NCI-H345 treated with DMSO at 0.1 percent for 48 hours (cell line): ENCODE results near the gene KLHL22.
A peak's percentile ranks its signal among the peaks of the same experiment; 100 is the strongest.
"Not testable (repeated sequence)": the region's sequence is repeated elsewhere in the genome, so short reads cannot be mapped to it uniquely, and the experiment has no call there.

Experiments used
- DNase-seq: peaks from one replicate; lab custom pipeline; 2025; ENCODE audit not compliant: unreplicated experiment; lab: John Stamatoyannopoulos, UW

The KLHL22 gene

GRCh38 chr22:20494978-20495860 is at the start of gene KLHL22:
TSS of gene KLHL22 (minus strand) at chr22:20495795. CDS start at chr22:20489211, 6,584 bp downstream.
- DNase-seq: no peak

GRCh38 chr22:20545318-20545634 is 49.7 kb upstream of the KLHL22 start:
- DNase-seq: not testable (repeated sequence)

- no peak for DNase-seq
These were observed 47.1 kb upstream of the KLHL22 start for GRCh38 chr22:20542736-20543135.

GRCh38 chr22:20542055-20542454 is 46.5 kb upstream of the KLHL22 start:
- DNase-seq: no peak

GRCh38 chr22:20538875-20539274 is 43.3 kb upstream of the KLHL22 start:
- not testable (repeated sequence) for DNase-seq

DNA sequence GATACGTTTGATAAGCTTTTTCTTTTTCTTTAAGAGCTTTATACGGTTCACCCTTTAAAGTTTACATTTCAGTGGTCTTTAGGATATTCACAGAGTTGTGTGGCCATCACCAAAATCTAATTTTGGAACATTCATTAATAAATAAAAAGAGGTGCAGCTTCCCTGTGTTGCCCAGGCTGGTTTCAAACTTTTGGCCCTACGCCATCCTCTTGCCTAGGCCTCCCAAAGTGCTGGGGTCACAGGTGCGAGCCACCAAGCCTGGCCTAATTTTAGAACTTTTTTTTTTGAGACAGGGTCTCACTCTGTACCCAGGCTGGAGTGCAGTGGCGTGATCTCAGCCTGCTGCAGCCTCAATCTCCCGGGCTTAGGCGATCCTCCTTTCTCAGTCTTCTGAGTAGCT is 42.4 kb upstream of the KLHL22 start:
- DNase-seq: no peak

DNA sequence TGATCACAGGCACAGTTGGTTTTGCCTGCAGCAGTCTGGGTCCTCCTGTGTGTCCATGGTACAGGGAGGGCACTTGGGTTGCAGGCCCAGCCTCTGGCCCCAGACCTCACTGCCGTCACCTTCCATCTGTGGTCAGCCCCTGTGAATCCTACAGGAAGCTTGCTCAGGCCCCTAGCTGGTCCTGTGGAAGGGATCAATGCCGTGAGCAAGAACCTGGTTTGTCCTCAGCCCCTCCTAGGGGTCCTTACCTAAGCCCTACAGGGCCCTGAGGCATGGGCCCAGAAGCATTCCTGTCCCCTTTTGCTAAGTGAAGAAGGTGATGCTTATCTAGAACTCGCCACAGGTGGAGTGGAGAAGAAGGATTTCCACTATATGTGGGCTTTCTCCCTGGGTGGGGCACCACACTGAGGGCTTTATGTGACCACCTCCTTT is 41.7 kb upstream of the KLHL22 start:
- DNase-seq: no peak

DNA sequence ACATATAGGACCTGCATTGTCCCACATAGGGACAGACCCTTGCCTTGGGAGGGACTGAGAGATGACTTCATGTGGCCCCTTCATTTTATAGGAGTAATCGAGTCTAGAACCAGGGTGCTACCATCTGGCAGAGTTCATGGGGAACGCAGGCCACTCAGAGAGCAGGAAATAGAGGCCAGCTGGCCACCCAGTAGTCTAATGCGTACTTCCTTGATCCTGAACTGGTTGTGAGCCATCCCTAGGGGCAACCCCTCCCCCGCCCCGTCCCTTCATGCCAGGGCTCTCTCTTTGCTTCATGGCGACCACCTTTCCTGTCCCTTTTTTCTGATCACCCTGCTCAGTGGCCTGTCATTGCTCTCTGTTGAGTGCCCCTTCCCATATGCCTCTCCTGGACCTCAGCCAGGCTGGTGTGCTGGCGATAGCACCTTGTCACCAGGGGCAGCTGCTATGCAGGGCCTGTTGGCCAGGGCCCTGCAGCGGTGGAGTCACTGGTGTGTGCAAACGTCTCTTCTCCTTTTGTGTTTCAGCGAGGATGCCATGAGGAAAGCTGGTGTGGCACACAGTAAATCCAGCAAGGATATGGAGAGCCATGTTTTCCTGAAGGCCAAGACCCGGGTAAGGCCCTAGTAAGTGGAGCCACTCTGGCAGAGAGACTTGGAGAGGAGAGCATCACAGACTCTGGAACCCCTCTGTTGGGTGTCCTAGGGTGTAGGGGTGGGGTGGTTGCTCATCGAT is 41.2 kb upstream of the KLHL22 start:
- no peak for DNase-seq

DNA sequence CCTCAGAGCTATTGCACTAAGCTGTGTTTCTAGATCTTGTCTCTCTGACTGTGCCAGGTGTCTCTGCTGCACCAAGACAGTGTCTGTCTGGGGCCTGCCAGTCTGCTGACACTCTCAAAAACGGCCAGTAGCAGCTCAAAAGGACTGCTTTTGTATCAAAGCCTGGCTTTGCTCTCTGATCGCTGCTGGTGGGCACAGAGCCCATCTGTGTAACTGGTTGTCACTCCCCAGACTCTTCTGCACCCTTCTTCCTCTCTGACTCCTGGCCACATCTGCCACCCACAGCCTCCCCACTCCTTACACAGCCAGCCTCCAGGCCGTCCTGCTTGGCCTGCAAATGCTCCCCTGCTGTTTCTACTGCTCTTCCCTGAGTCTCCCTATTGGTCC is 38.3 kb upstream of the KLHL22 start:
- DNase-seq: no peak

DNA sequence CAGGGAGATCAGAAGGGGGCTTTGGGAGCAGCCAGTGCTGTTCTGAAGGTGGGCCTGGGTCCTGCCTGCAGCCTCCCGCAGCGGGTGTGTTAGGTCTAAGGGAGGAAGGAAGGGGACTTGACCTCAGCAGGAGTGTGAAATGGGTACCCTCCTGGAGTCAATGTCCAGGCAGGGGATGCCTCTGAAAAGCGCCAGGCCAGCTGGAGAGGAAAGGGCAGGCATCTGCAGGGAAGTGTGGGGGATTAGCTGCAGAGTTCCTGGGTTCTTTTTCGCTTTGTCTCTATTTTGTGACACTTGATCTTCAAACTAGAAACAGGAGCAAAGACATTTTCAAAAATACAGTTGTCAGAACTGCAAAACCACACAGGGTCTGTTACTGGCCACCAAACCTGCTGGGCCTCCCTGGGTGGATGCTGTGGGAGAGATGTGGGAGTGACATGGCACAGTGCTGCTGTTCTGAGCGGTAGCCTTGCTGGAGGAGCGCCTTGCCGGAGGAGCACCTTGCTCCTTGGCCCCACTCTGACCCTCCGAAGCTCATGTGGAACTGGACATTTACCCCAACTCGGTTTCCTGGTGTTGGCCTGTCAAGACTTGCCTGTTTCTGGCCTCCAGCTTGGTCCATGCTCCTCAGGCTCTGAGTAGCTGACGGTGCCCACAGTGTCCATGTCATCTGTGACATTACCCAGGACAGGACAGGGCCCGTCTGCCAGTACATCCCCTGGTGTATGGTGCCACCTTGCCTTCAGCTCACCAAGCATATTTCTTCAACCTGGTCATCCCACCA is 37.7 kb upstream of the KLHL22 start:
- no peak for DNase-seq

- no peak for DNase-seq
These were observed 36.8 kb upstream of the KLHL22 start for GRCh38 chr22:20532256-20532993.

DNA sequence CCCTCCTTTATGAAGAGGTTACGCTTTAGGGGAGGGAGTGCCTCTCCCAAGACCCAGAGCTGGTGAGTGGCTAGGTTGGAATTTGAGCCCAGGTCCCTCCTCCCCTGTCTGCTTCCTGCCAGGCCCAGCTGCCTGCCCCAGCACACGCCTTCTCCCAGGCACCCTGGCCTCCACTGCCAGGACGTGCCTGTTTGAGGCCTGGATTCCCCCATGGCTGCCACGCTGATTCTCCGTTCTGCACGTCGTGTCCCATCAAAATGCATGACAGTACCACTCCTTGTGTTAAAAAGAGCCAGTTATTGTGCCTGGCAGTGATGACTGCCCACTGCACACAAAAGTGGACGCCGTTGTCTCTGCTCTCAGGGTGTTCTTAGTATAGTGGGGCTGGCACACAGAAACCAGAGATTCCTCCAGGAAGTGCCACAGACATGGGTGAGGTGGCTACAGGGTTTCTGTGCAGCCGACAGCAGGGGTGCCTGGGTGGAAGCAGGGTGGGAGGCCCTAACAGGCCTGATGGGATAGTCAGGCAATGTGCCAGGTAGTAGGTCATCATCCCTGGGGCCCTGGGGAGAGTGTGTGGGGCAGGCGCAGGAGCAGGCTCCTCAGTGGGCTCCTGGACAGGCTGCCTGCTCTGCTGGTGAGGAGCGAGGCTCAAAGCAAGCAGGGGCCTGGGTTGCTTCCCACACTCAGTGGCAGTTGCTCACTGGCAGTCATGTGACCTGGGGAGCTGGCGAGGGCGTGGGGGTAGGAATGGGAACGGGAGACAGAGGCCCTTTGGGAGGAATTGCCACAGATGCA is 36.0 kb upstream of the KLHL22 start:
- DNase-seq: no peak

DNA sequence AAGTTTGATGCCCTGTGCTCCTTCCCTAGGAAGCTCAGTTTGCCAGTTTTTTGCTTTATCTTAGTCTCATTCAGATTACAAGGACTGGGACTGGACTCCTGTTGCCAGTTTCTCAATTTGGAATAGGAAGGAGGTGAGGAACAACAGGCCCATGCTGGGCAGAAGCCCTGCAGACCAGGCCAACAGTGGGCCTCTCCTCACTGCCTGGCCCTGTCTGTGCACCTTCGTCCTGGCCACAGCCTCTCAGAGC is 35.5 kb upstream of the KLHL22 start:
- DNase-seq: no peak

- DNase-seq: no peak
These were observed 35.0 kb upstream of the KLHL22 start for GRCh38 chr22:20530368-20531153.

GRCh38 chr22:20528405-20528978 is 32.9 kb upstream of the KLHL22 start:
- DNase-seq: no peak

GRCh38 chr22:20526628-20527355 is 31.2 kb upstream of the KLHL22 start:
- DNase-seq: no peak

- no peak for DNase-seq
These were observed 30.7 kb upstream of the KLHL22 start for GRCh38 chr22:20526305-20526627.

GRCh38 chr22:20525048-20525447 is 29.5 kb upstream of the KLHL22 start:
- DNase-seq: no peak

- DNase-seq: peak; percentile 15
These were observed 28.4 kb upstream of the KLHL22 start for GRCh38 chr22:20524004-20524481.
